ENCODE data around the gene CCDC88B.
"Not testable (repeated sequence)": the region's sequence is repeated elsewhere in the genome, so short reads cannot be mapped to it uniquely, and the experiment has no call there.

The CCDC88B gene

GRCh38 chr11:64305691-64306562 is 34.1 kb upstream of the CCDC88B start:
- no peak for DNase-seq (ENCODE audit: low spot score)

- no peak for DNase-seq (ENCODE audit: low spot score)
These were observed 33.5 kb upstream of the CCDC88B start for GRCh38 chr11:64306563-64306875.

GRCh38 chr11:64306876-64307622 is 33.0 kb upstream of the CCDC88B start:
- no peak for DNase-seq (ENCODE audit: low spot score)

- not testable (repeated sequence) for DNase-seq (ENCODE audit: low spot score)
These were observed 32.2 kb upstream of the CCDC88B start for GRCh38 chr11:64307795-64308194.

- no peak for DNase-seq (ENCODE audit: low spot score)
These were observed 27.1 kb upstream of the CCDC88B start for GRCh38 chr11:64312947-64313346.

- no peak for DNase-seq (ENCODE audit: low spot score)
These were observed 26.4 kb upstream of the CCDC88B start for GRCh38 chr11:64313491-64314145.

GRCh38 chr11:64314146-64314804 is 25.7 kb upstream of the CCDC88B start:
- DNase-seq (ENCODE audit: low spot score): no peak

- no peak for DNase-seq (ENCODE audit: low spot score)
These were observed 25.0 kb upstream of the CCDC88B start for GRCh38 chr11:64314805-64315561.

GRCh38 chr11:64315667-64316526 is 24.1 kb upstream of the CCDC88B start:
- DNase-seq (ENCODE audit: low spot score): not testable (repeated sequence)

- no peak for DNase-seq (ENCODE audit: low spot score)
These were observed 23.2 kb upstream of the CCDC88B start for GRCh38 chr11:64316672-64317324.

- DNase-seq (ENCODE audit: low spot score): peak; percentile 88
These were observed 22.6 kb upstream of the CCDC88B start, which contains the start of gene TRMT112 for GRCh38 chr11:64317325-64317960. TRMT112 (minus strand) TSS chr11:64317559; CDS start chr11:64317526, 33 bp downstream.

GRCh38 chr11:64317961-64318765 is 21.8 kb upstream of the CCDC88B start, which contains the start of gene PRDX5:
PRDX5 (plus strand) TSS chr11:64318121; CDS start chr11:64318216, 95 bp downstream.
- peak; percentile 95 for DNase-seq (ENCODE audit: low spot score)

- no peak for DNase-seq (ENCODE audit: low spot score)
These were observed 20.9 kb upstream of the CCDC88B start for GRCh38 chr11:64318766-64319761.

- DNase-seq (ENCODE audit: low spot score): no peak
These were observed 19.4 kb upstream of the CCDC88B start for GRCh38 chr11:64320556-64320955.

GRCh38 chr11:64321026-64321425 is 19.0 kb upstream of the CCDC88B start:
- DNase-seq (ENCODE audit: low spot score): no peak

- no peak for DNase-seq (ENCODE audit: low spot score)
These were observed 18.5 kb upstream of the CCDC88B start for GRCh38 chr11:64321533-64321932.

GRCh38 chr11:64322925-64323260 is 17.1 kb upstream of the CCDC88B start:
- no peak for DNase-seq (ENCODE audit: low spot score)

All from COLO829 (cell line).